ENCODE measurements around the gene KLK15.

- TF ChIP-seq POLR2A (IDR thresholded peaks at IDR 0.05) (no peak), CTCF (IDR thresholded peaks at IDR 0.05) (no peak)
These were observed 13.7 kb downstream of the KLK15 start for GRCh38 chr19:50819636-50820035.

All from heart left ventricle (tissue), 13 donors.